Measurements from ENCODE around the gene NECTIN4.

DNA sequence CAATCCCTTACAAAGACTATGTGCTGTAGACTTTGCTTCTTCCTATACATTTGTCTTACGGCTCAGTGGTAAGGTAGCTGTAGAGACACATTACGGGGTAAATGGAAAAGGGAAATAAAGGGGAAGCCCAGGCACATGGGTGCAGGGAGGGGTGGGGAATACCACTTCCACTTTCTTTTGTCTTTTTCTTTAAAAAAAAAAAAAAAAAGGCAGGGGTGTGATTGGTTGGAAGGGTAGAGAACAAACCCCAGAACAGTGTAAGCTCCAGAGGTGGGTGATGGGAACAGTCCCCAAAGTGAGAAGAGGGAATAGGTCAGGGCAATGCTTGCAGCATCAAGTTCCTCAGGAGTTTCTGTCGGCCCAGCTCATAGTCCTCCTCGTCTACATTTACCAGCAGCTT, 32.5 kb upstream of the NECTIN4 start:
- TF ChIP-seq, protein P1, sequence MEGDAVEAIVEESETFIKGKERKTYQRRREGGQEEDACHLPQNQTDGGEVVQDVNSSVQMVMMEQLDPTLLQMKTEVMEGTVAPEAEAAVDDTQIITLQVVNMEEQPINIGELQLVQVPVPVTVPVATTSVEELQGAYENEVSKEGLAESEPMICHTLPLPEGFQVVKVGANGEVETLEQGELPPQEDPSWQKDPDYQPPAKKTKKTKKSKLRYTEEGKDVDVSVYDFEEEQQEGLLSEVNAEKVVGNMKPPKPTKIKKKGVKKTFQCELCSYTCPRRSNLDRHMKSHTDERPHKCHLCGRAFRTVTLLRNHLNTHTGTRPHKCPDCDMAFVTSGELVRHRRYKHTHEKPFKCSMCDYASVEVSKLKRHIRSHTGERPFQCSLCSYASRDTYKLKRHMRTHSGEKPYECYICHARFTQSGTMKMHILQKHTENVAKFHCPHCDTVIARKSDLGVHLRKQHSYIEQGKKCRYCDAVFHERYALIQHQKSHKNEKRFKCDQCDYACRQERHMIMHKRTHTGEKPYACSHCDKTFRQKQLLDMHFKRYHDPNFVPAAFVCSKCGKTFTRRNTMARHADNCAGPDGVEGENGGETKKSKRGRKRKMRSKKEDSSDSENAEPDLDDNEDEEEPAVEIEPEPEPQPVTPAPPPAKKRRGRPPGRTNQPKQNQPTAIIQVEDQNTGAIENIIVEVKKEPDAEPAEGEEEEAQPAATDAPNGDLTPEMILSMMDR (IDR thresholded peaks at IDR 0.05 in 4 of 5, conservative IDR thresholded peaks at IDR 0.05 in 1 of 5) = no peak
- TF ChIP-seq POLR2A (IDR thresholded peaks at IDR 0.05) = no peak

Data from gastrocnemius medialis (tissue), 4 donors.